H1 (cell line): Measurements from ENCODE around the gene RNF220. TPM values are rescaled to one million over a fixed set of nuclear protein-coding genes. Genes with fewer than 3 reads are reported as not detected.

Source experiments
- GABPA ChIP-seq: IDR thresholded peaks from 2 replicates; pipeline ENCODE4 v1.6.1; 2011; ENCODE audit warnings: mild to moderate bottlenecking, low read length, moderate library complexity, borderline replicate concordance; ENCODE audit not compliant: insufficient read depth
- polyA plus RNA-seq, 7 experiments: library from polyadenylated mRNA; depleted of rRNA in 3 of 7; stranded (reverse) in 5 of 7; unstranded in 2 of 7; fragments of >200 nt in 5 of 7; fragments of 200-250 nt in 2 of 7; gene quantifications; 1 replicate in 5 of 7; 2 replicates in 1 of 7; 4 replicates in 1 of 7; pipeline versions ENCODE4 v1.2.1 to v1.2.3, GENCODE V29; 2011 to 2013; ENCODE audit warnings: missing spikeins in 2 of 7, mixed read lengths in 2 of 7
- total RNA-seq: library from RNA; stranded (reverse); fragmentation: NEBNext Ultra II Directional; extraction: Animal tissue kit (Norgen Biotek cat#: 25700); gene quantifications from 2 replicates; pipeline ENCODE4 v1.2.1, GENCODE V29; 2021

Gene RNF220
- total and polyA plus RNA-seq, 2 of the 8 experiments (the other 6 are each of a cell fraction or from before 2014, with no cell fraction given): 123 to 160 TPM

DNA sequence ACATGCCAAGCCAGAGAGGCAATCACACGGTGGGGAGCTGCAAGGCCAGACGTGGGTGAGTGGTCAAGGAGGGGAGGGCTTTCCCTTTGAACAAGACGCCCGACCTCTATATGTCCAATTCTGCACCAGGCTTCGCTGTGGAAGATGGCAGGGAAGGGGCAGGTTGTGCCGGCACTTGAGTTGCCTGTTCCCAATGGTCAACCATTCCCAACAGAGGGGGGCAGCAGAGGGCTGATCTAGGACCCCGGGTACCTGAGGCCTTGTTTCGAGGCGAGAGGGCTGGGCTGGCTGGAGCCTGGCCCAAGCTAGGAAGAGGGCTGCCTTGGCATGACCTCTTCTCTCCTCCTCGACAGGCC, 204.3 kb downstream of the RNF220 start (continued):
- TF ChIP-seq GABPA: no peak
